Measurements from ENCODE around the gene WNK3.

WNK3 gene

GRCh38 chrX:54182194-54182863 lies 175.5 kb downstream of the WNK3 start:
- Histone ChIP-seq H3K27me3 (replicated peaks; ENCODE audit: control insufficient read depth, insufficient read depth, low read length) (peaks cover 9% of the 10 kb centered on the region), H3K9ac (ENCODE audit: low read length) (peak overlapping the region; percentile 89), H3K9me3 (ENCODE audit: control insufficient read depth, low read length) (no peaks in the 10 kb centered on the region), H3K4me3 (ENCODE audit: low read length) (peak overlapping the region; percentile 88), H3K4me1 (ENCODE audit: control insufficient read depth, insufficient read depth, low read length) (peaks cover 32% of the 10 kb centered on the region), H3K36me3 (ENCODE audit: control insufficient read depth, insufficient read depth, low read length, severe bottlenecking) (no peaks in the 10 kb centered on the region)
- DNase-seq (ENCODE audit: low read depth) = peak; percentile 52

- no peaks in the 10 kb centered on the region for H3K36me3 ChIP-seq (ENCODE audit: control insufficient read depth, insufficient read depth, low read length, severe bottlenecking)
- H3K9me3 ChIP-seq (ENCODE audit: control insufficient read depth, low read length) = no peaks in the 10 kb centered on the region
- peak overlapping the region; percentile 89 for H3K9ac ChIP-seq (ENCODE audit: low read length)
- H3K4me3 ChIP-seq (ENCODE audit: low read length) = peak overlapping the region; percentile 88
- H3K4me1 ChIP-seq (ENCODE audit: control insufficient read depth, insufficient read depth, low read length) = peaks cover 34% of the 10 kb centered on the region
- peak; percentile 51 for DNase-seq (ENCODE audit: low read depth)
- peaks cover 13% of the 10 kb centered on the region for H3K27me3 ChIP-seq (replicated peaks; ENCODE audit: control insufficient read depth, insufficient read depth, low read length)
These were observed 176.5 kb downstream of the WNK3 start for GRCh38 chrX:54181202-54181953.

DNA sequence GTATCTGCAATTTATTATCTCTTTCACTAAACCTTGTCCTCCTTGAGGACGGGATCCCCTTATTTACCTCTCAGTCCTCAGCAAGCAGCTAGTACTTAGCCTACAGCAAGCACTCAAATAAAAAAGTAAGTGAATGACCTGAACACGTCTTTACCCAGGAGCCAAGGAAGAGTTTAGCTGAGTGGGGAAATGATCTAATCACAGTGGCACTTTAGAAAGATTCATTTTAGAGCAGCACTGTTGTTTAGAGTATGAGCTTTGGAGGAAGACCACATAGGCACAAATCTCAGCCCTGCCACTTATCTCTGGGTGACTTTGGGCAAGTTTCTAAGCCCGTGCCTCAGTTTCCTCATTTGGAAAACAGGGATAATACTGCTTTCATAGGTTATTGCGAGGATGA lies 177.4 kb downstream of the WNK3 start:
- Histone ChIP-seq H3K4me1 (ENCODE audit: control insufficient read depth, insufficient read depth, low read length) (peaks cover 34% of the 10 kb centered on the region), H3K9me3 (ENCODE audit: control insufficient read depth, low read length) (no peaks in the 10 kb centered on the region), H3K4me3 (ENCODE audit: low read length) (peak overlapping the region; percentile 88), H3K36me3 (ENCODE audit: control insufficient read depth, insufficient read depth, low read length, severe bottlenecking) (no peaks in the 10 kb centered on the region), H3K9ac (ENCODE audit: low read length) (peak overlapping the region; percentile 89), H3K27me3 (replicated peaks; ENCODE audit: control insufficient read depth, insufficient read depth, low read length) (peaks cover 13% of the 10 kb centered on the region)
- DNase-seq (ENCODE audit: low read depth) = peak; percentile 38

- Histone ChIP-seq H3K4me3 (ENCODE audit: low read length) (peak overlapping the region; percentile 63), H3K9ac (ENCODE audit: low read length) (peak overlapping the region; percentile 33), H3K9me3 (ENCODE audit: control insufficient read depth, low read length) (no peaks in the 10 kb centered on the region), H3K4me1 (ENCODE audit: control insufficient read depth, insufficient read depth, low read length) (peaks cover 39% of the 10 kb centered on the region), H3K27me3 (replicated peaks; ENCODE audit: control insufficient read depth, insufficient read depth, low read length) (peaks cover 13% of the 10 kb centered on the region), H3K36me3 (ENCODE audit: control insufficient read depth, insufficient read depth, low read length, severe bottlenecking) (no peaks in the 10 kb centered on the region)
- DNase-seq (ENCODE audit: low read depth) = peak; percentile 83
These were observed 179.5 kb downstream of the WNK3 start for GRCh38 chrX:54178100-54178940.

- no peaks in the 10 kb centered on the region for H3K36me3 ChIP-seq (ENCODE audit: control insufficient read depth, insufficient read depth, low read length, severe bottlenecking)
- no peak overlapping the region for H3K4me3 ChIP-seq (ENCODE audit: low read length)
- DNase-seq (ENCODE audit: low read depth) = no peak
These were observed 180.5 kb downstream of the WNK3 start for GRCh38 chrX:54177306-54177705.

GRCh38 chrX:54173791-54174190 lies 184.1 kb downstream of the WNK3 start:
- Histone ChIP-seq H3K4me3 (ENCODE audit: low read length) (no peak overlapping the region), H3K9me3 (ENCODE audit: control insufficient read depth, low read length) (no peaks in the 10 kb centered on the region), H3K9ac (ENCODE audit: low read length) (no peak overlapping the region), H3K4me1 (ENCODE audit: control insufficient read depth, insufficient read depth, low read length) (peaks cover 40% of the 10 kb centered on the region), H3K36me3 (ENCODE audit: control insufficient read depth, insufficient read depth, low read length, severe bottlenecking) (no peaks in the 10 kb centered on the region), H3K27me3 (replicated peaks; ENCODE audit: control insufficient read depth, insufficient read depth, low read length) (peaks cover 4% of the 10 kb centered on the region)
- DNase-seq (ENCODE audit: low read depth) = no peak

More at GRCh38 chrX:54177306-54177705, 180.5 kb downstream of the WNK3 start:
- Histone ChIP-seq H3K4me1 (ENCODE audit: control insufficient read depth, insufficient read depth, low read length) (peaks cover 44% of the 10 kb centered on the region), H3K9ac (ENCODE audit: low read length) (no peak overlapping the region), H3K27me3 (replicated peaks; ENCODE audit: control insufficient read depth, insufficient read depth, low read length) (peaks cover 13% of the 10 kb centered on the region), H3K9me3 (ENCODE audit: control insufficient read depth, low read length) (no peaks in the 10 kb centered on the region)

GRCh38 chrX:54172455-54172854 lies 185.4 kb downstream of the WNK3 start:
- no peak for DNase-seq (ENCODE audit: low read depth)
- Histone ChIP-seq H3K4me1 (ENCODE audit: control insufficient read depth, insufficient read depth, low read length) (peaks cover 28% of the 10 kb centered on the region), H3K9me3 (ENCODE audit: control insufficient read depth, low read length) (no peaks in the 10 kb centered on the region), H3K9ac (ENCODE audit: low read length) (no peak overlapping the region), H3K36me3 (ENCODE audit: control insufficient read depth, insufficient read depth, low read length, severe bottlenecking) (no peaks in the 10 kb centered on the region), H3K4me3 (ENCODE audit: low read length) (peak overlapping the region; percentile 24), H3K27me3 (replicated peaks; ENCODE audit: control insufficient read depth, insufficient read depth, low read length) (peaks cover 4% of the 10 kb centered on the region)

GRCh38 chrX:54171527-54172250 lies 186.2 kb downstream of the WNK3 start:
- Histone ChIP-seq H3K4me1 (ENCODE audit: control insufficient read depth, insufficient read depth, low read length) (peaks cover 32% of the 10 kb centered on the region), H3K4me3 (ENCODE audit: low read length) (peak overlapping the region; percentile 24), H3K36me3 (ENCODE audit: control insufficient read depth, insufficient read depth, low read length, severe bottlenecking) (no peaks in the 10 kb centered on the region), H3K9me3 (ENCODE audit: control insufficient read depth, low read length) (no peaks in the 10 kb centered on the region), H3K9ac (ENCODE audit: low read length) (no peak overlapping the region), H3K27me3 (replicated peaks; ENCODE audit: control insufficient read depth, insufficient read depth, low read length) (no peaks in the 10 kb centered on the region)
- peak; percentile 80 for DNase-seq (ENCODE audit: low read depth)

GRCh38 chrX:54171091-54171490 lies 186.8 kb downstream of the WNK3 start:
- Histone ChIP-seq H3K4me3 (ENCODE audit: low read length) (peak overlapping the region; percentile 13), H3K4me1 (ENCODE audit: control insufficient read depth, insufficient read depth, low read length) (peaks cover 38% of the 10 kb centered on the region), H3K9me3 (ENCODE audit: control insufficient read depth, low read length) (no peaks in the 10 kb centered on the region), H3K9ac (ENCODE audit: low read length) (no peak overlapping the region), H3K27me3 (replicated peaks; ENCODE audit: control insufficient read depth, insufficient read depth, low read length) (no peaks in the 10 kb centered on the region), H3K36me3 (ENCODE audit: control insufficient read depth, insufficient read depth, low read length, severe bottlenecking) (no peaks in the 10 kb centered on the region)
- no peak for DNase-seq (ENCODE audit: low read depth)

DNA sequence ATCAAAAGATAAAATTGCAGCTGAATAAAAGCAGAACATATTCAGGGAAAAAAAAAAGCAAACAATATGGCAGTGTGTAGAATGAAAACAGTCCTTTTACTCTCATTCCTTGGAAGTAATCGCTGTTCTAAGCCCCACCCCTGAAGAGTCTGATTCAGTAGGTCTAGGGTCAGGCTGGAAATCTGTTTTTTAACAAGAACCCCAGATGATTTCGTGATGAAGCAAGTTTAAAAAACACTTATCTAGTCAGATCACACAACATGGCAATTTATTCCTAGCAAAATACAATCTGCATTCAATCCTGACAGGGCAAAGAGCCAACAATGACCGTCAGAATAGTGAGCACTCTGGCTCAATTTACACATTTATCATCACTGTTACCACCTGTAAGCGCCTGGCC lies 190.9 kb downstream of the WNK3 start:
- no peaks in the 10 kb centered on the region for H3K27me3 ChIP-seq (replicated peaks; ENCODE audit: control insufficient read depth, insufficient read depth, low read length)
- peak; percentile 30 for DNase-seq (ENCODE audit: low read depth)

More for the DNA sequence above, 190.9 kb downstream of the WNK3 start:
- H3K4me1 ChIP-seq (ENCODE audit: control insufficient read depth, insufficient read depth, low read length) = peaks cover 25% of the 10 kb centered on the region
- H3K9ac ChIP-seq (ENCODE audit: low read length) = peak overlapping the region; percentile 55
- peak overlapping the region; percentile 18 for H3K4me3 ChIP-seq (ENCODE audit: low read length)
- H3K36me3 ChIP-seq (ENCODE audit: control insufficient read depth, insufficient read depth, low read length, severe bottlenecking) = no peaks in the 10 kb centered on the region
- H3K9me3 ChIP-seq (ENCODE audit: control insufficient read depth, low read length) = peaks cover 4% of the 10 kb centered on the region

Measured in adipocyte (in vitro differentiated cells).